Measurements from ENCODE around the gene BPIFA1. TPM values are rescaled to one million over a fixed set of nuclear protein-coding genes. Genes with fewer than 3 reads are reported as not detected.

Gene BPIFA1
- polyA plus RNA-seq, 1 donor from 2014 or later, result not detected

DNA sequence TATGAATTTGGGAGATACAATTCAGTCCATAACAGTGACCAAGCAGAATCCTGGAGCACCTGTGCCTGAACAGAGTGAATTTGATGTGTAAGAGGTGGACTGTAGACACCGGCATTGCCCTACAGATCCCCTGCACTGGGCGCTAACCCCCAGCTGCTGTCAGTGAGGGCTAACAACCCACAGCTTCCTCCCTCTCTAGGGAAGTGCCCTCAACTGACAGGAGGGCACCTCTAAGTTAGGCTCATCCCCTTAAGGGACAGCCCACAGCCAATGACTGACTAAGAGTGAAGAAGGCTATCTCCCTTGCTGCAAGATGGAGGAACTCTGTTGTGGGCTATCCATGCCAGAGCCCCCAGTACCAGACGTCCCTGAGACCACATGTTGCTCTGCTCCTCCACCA, 31.9 kb downstream of the BPIFA1 start:
- no peaks in the 10 kb centered on the region for H3K27me3 ChIP-seq (ENCODE audit: insufficient read depth, low read depth, low read length)
- no peaks in the 10 kb centered on the region for H3K79me2 ChIP-seq (replicated peaks; ENCODE audit: insufficient read depth, low read length)
- no peak overlapping the region for H3K9ac ChIP-seq (ENCODE audit: low read length)
- no peaks in the 10 kb centered on the region for H3F3A ChIP-seq (ENCODE audit: insufficient read depth, low read length, poor library complexity, severe bottlenecking)
- H3K27ac ChIP-seq (ENCODE audit: low read length), result no peak overlapping the region
- H3K4me2 ChIP-seq (ENCODE audit: low read length), result no peak overlapping the region
- TF ChIP-seq EZH2 (IDR thresholded peaks at IDR 0.05; ENCODE audit: borderline replicate concordance, insufficient read depth, low read length, poor library complexity, severe bottlenecking) (no peak), TAF1 (IDR thresholded peaks at IDR 0.05; ENCODE audit: low read depth) (no peak), EP300 (conservative IDR thresholded peaks at IDR 0.05; ENCODE audit: poor library complexity, severe bottlenecking) (no peak), MXI1 (conservative IDR thresholded peaks at IDR 0.05; ENCODE audit: poor library complexity, severe bottlenecking) (no peak), POLR2AphosphoS5 (IDR thresholded peaks at IDR 0.05) (no peak), RAD21 (conservative IDR thresholded peaks at IDR 0.05) (no peak), SMC3 (conservative IDR thresholded peaks at IDR 0.05; ENCODE audit: poor library complexity) (no peak)
- TF ChIP-seq, protein P1, sequence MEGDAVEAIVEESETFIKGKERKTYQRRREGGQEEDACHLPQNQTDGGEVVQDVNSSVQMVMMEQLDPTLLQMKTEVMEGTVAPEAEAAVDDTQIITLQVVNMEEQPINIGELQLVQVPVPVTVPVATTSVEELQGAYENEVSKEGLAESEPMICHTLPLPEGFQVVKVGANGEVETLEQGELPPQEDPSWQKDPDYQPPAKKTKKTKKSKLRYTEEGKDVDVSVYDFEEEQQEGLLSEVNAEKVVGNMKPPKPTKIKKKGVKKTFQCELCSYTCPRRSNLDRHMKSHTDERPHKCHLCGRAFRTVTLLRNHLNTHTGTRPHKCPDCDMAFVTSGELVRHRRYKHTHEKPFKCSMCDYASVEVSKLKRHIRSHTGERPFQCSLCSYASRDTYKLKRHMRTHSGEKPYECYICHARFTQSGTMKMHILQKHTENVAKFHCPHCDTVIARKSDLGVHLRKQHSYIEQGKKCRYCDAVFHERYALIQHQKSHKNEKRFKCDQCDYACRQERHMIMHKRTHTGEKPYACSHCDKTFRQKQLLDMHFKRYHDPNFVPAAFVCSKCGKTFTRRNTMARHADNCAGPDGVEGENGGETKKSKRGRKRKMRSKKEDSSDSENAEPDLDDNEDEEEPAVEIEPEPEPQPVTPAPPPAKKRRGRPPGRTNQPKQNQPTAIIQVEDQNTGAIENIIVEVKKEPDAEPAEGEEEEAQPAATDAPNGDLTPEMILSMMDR (IDR thresholded peaks at IDR 0.05; ENCODE audit: poor library complexity, severe bottlenecking), result no peak
- TF ChIP-seq, protein P2, sequence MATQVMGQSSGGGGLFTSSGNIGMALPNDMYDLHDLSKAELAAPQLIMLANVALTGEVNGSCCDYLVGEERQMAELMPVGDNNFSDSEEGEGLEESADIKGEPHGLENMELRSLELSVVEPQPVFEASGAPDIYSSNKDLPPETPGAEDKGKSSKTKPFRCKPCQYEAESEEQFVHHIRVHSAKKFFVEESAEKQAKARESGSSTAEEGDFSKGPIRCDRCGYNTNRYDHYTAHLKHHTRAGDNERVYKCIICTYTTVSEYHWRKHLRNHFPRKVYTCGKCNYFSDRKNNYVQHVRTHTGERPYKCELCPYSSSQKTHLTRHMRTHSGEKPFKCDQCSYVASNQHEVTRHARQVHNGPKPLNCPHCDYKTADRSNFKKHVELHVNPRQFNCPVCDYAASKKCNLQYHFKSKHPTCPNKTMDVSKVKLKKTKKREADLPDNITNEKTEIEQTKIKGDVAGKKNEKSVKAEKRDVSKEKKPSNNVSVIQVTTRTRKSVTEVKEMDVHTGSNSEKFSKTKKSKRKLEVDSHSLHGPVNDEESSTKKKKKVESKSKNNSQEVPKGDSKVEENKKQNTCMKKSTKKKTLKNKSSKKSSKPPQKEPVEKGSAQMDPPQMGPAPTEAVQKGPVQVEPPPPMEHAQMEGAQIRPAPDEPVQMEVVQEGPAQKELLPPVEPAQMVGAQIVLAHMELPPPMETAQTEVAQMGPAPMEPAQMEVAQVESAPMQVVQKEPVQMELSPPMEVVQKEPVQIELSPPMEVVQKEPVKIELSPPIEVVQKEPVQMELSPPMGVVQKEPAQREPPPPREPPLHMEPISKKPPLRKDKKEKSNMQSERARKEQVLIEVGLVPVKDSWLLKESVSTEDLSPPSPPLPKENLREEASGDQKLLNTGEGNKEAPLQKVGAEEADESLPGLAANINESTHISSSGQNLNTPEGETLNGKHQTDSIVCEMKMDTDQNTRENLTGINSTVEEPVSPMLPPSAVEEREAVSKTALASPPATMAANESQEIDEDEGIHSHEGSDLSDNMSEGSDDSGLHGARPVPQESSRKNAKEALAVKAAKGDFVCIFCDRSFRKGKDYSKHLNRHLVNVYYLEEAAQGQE (IDR thresholded peaks at IDR 0.05; ENCODE audit: borderline replicate concordance), result no peak
- no peaks in the 10 kb centered on the region for H3K9me3 ChIP-seq (ENCODE audit: low read length)
- H2AFZ ChIP-seq (ENCODE audit: low read depth, low read length), result no peak overlapping the region
- no peak overlapping the region for H3K4me3 ChIP-seq (ENCODE audit: low read length)
- no peaks in the 10 kb centered on the region for H4K20me1 ChIP-seq (ENCODE audit: insufficient read depth)
- no peaks in the 10 kb centered on the region for H3K36me3 ChIP-seq (ENCODE audit: insufficient read depth, low read length)
- no peaks in the 10 kb centered on the region for H3K9me2 ChIP-seq (ENCODE audit: insufficient read depth, low read length)

DNA sequence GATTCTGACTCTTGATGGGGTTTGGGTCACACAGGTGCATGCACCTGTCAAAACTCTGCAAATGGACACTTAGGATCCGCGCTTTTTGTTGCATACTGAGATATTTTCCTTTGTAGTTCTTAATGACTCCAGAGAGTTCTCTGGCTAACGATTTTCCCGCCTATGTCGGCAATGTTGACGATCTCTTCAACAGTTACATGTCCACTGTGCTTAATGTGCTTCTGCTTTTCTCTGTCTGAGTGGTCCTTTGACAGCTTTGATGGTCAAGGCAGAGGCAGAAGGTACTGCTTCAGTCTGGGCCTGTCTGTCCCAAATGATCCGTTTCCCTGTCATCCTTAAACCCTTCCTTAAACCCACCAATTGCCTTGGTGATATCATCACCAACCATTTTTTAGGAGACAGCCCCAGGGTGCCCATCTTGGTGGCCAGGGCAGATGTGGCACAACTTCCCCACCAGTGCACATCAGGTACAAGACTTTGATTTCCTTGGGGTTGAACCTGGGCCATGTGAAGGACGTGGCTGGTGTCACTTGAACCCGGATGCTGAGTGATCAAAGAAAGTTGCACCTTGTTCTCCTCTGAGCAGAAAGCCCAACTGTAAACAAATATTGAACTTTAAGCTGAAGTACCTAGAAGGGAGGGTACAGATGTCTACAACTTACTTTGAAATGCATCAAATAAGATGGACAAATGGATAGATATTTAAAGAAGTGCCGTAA, 36.5 kb downstream of the BPIFA1 start:
- Histone ChIP-seq H4K20me1 (ENCODE audit: insufficient read depth) (no peaks in the 10 kb centered on the region), H3K4me3 (ENCODE audit: low read length) (no peak overlapping the region), H3K9me3 (ENCODE audit: low read length) (no peaks in the 10 kb centered on the region), H3K36me3 (ENCODE audit: insufficient read depth, low read length) (no peaks in the 10 kb centered on the region), H3K9ac (ENCODE audit: low read length) (no peak overlapping the region), H3K27me3 (ENCODE audit: insufficient read depth, low read depth, low read length) (no peaks in the 10 kb centered on the region), H3K4me2 (ENCODE audit: low read length) (no peak overlapping the region), H3K79me2 (replicated peaks; ENCODE audit: insufficient read depth, low read length) (no peaks in the 10 kb centered on the region), H3K9me2 (ENCODE audit: insufficient read depth, low read length) (no peaks in the 10 kb centered on the region), H3F3A (ENCODE audit: insufficient read depth, low read length, poor library complexity, severe bottlenecking) (no peaks in the 10 kb centered on the region), H2AFZ (ENCODE audit: low read depth, low read length) (no peak overlapping the region), H3K27ac (ENCODE audit: low read length) (no peak overlapping the region)
- TF ChIP-seq EZH2 (IDR thresholded peaks at IDR 0.05; ENCODE audit: borderline replicate concordance, insufficient read depth, low read length, poor library complexity, severe bottlenecking) (no peak), RAD21 (conservative IDR thresholded peaks at IDR 0.05) (no peak), MXI1 (conservative IDR thresholded peaks at IDR 0.05; ENCODE audit: poor library complexity, severe bottlenecking) (no peak), POLR2AphosphoS5 (IDR thresholded peaks at IDR 0.05) (no peak), TAF1 (IDR thresholded peaks at IDR 0.05; ENCODE audit: low read depth) (no peak)
- TF ChIP-seq, protein P1 (IDR thresholded peaks at IDR 0.05; ENCODE audit: poor library complexity, severe bottlenecking), result no peak

Data from neural cell (in vitro differentiated cells).